Tibial nerve (tissue), 3 donors: ENCODE data around the gene GAB1.

Source experiments
- EP300 ChIP-seq, 2 donors: sonication (generic); formaldehyde crosslinking; IDR thresholded peaks; one replicate each; pipeline ENCODE4 v1.6.1; 2017; ENCODE audit warnings: antibody characterized with exemption in 2 of 2, mild to moderate bottlenecking in 1 of 2
- POLR2A ChIP-seq, 2 donors: fragments of 450-650 bp; IDR thresholded peaks; one replicate each; pipeline ENCODE4 v1.6.1; 2017; ENCODE audit warnings: antibody characterized with exemption in 2 of 2, mild to moderate bottlenecking in 2 of 2, moderate library complexity in 2 of 2

DNA sequence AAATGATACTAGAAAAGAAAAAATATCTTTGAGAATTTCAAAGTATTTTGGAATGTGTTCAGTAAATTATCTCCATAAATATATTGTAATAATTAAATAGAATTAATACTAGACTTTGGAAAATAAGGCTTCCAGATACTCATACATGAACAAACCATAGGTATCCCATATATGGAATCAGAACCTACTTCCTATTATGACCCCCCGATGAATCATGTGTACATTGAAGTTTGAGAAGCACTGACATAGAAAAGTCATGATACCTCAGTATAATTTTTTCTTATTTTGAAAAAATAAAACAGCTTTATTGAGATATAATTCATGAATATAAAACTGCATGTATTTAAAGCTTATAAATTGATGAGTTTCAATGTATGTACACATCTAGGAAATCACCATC is 149.6 kb downstream of the GAB1 start:
- no peak for TF ChIP-seq EP300 (IDR thresholded peaks at IDR 0.05)
- TF ChIP-seq POLR2A (IDR thresholded peaks at IDR 0.05) = no peak
